ENCODE measurements around the gene PTGIS.
"Not testable (repeated sequence)": the region's sequence is repeated elsewhere in the genome, so short reads cannot be mapped to it uniquely, and the experiment has no call there.

PTGIS gene

GRCh38 chr20:49567421-49568277, at the start of gene PTGIS:
Gene PTGIS, minus strand, starts transcription at chr20:49568137. Its CDS starts 21 bp downstream, at chr20:49568116.
- no peak for DNase-seq (ENCODE audit: low spot score)

GRCh38 chr20:49617394-49617793, 49.5 kb upstream of the PTGIS start:
- DNase-seq (ENCODE audit: low spot score), result not testable (repeated sequence)

- no peak for DNase-seq (ENCODE audit: low spot score)
These were observed 48.4 kb upstream of the PTGIS start for GRCh38 chr20:49616154-49617007.

- no peak for DNase-seq (ENCODE audit: low spot score)
These were observed 47.6 kb upstream of the PTGIS start for GRCh38 chr20:49615401-49616153.

GRCh38 chr20:49615051-49615400, 47.1 kb upstream of the PTGIS start:
- not testable (repeated sequence) for DNase-seq (ENCODE audit: low spot score)

- no peak for DNase-seq (ENCODE audit: low spot score)
These were observed 46.6 kb upstream of the PTGIS start for GRCh38 chr20:49614338-49615050.

- no peak for DNase-seq (ENCODE audit: low spot score)
These were observed 44.3 kb upstream of the PTGIS start for GRCh38 chr20:49612127-49612738.

- not testable (repeated sequence) for DNase-seq (ENCODE audit: low spot score)
These were observed 43.7 kb upstream of the PTGIS start for GRCh38 chr20:49611539-49612126.

- DNase-seq (ENCODE audit: low spot score), result peak; percentile 62
These were observed 43.0 kb upstream of the PTGIS start for GRCh38 chr20:49610691-49611538.

- DNase-seq (ENCODE audit: low spot score), result peak; percentile 73
These were observed 41.1 kb upstream of the PTGIS start for GRCh38 chr20:49608752-49609670.

- DNase-seq (ENCODE audit: low spot score), result no peak
These were observed 39.6 kb upstream of the PTGIS start for GRCh38 chr20:49607568-49607967.

- DNase-seq (ENCODE audit: low spot score), result no peak
These were observed 35.3 kb upstream of the PTGIS start for GRCh38 chr20:49603209-49603627.

GRCh38 chr20:49602345-49603208, 34.6 kb upstream of the PTGIS start:
- no peak for DNase-seq (ENCODE audit: low spot score)

GRCh38 chr20:49601153-49601924, 33.4 kb upstream of the PTGIS start:
- DNase-seq (ENCODE audit: low spot score), result no peak

- DNase-seq (ENCODE audit: low spot score), result no peak
These were observed 31.8 kb upstream of the PTGIS start for GRCh38 chr20:49599746-49600113.

- no peak for DNase-seq (ENCODE audit: low spot score)
These were observed 30.0 kb upstream of the PTGIS start for GRCh38 chr20:49597825-49598395.

Data from CD4-positive, alpha-beta T cell treated with Interleukin-6 at 100 ng/mL for 8 hours (primary cell).